Cardiac fibroblast (primary cell): ENCODE data around the gene PEX16.

Experiments used
- DNase-seq, 2 donors: peaks; one replicate each; pipeline versions ENCODE4 v3.0.0 to v3.0.0-alpha.2; 2010; ENCODE audit warnings: low read depth in 2 of 2
- H3K4me3 ChIP-seq, 2 donors: replicated peaks in 1 of 2; 1 replicate in 1 of 2; 2 replicates in 1 of 2; pipeline ENCODE4 v1.5.1; 2011; ENCODE audit warnings: low read depth in 2 of 2, low read length in 2 of 2, mild to moderate bottlenecking in 2 of 2, moderate library complexity in 1 of 2
- TF ChIP-seq, protein P1 (sequence below): IDR thresholded peaks from one replicate; pipeline ENCODE4 v1.5.1; 2011; ENCODE audit warnings: low read depth, mild to moderate bottlenecking, low read length, inconsistent platforms

PEX16 gene

DNA sequence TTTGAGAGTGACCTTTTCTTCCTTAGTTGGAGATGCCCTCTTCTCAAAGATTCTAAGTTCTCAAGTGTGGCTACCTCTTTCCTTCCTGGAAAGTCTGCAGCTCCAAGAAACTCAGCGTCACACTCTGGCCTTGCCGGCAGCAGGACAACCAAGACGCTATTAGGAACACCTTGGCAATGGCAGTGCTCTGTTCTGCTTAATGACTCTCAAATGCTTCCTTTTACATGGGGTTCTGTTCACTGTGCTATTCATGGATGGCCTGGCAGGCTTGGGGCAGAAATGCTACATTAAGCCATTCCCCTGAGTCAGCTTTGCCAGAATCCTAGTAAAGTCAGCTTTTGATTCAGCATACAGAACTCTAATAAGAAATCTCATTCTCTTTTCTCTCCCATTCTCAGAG is 30.7 kb upstream of the PEX16 start:
- TF ChIP-seq, protein P1, sequence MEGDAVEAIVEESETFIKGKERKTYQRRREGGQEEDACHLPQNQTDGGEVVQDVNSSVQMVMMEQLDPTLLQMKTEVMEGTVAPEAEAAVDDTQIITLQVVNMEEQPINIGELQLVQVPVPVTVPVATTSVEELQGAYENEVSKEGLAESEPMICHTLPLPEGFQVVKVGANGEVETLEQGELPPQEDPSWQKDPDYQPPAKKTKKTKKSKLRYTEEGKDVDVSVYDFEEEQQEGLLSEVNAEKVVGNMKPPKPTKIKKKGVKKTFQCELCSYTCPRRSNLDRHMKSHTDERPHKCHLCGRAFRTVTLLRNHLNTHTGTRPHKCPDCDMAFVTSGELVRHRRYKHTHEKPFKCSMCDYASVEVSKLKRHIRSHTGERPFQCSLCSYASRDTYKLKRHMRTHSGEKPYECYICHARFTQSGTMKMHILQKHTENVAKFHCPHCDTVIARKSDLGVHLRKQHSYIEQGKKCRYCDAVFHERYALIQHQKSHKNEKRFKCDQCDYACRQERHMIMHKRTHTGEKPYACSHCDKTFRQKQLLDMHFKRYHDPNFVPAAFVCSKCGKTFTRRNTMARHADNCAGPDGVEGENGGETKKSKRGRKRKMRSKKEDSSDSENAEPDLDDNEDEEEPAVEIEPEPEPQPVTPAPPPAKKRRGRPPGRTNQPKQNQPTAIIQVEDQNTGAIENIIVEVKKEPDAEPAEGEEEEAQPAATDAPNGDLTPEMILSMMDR = no peak
- DNase-seq = no peak
- H3K4me3 ChIP-seq = no peak overlapping the region

GRCh38 chr11:45947885-45948284 is 30.2 kb upstream of the PEX16 start:
- H3K4me3 ChIP-seq = no peak overlapping the region
- TF ChIP-seq, protein P1 = no peak
- no peak for DNase-seq

- TF ChIP-seq, protein P1 = no peak
- no peak overlapping the region for H3K4me3 ChIP-seq
- DNase-seq = no peak
Measured at GRCh38 chr11:45945397-45945999, 27.8 kb upstream of the PEX16 start.

- H3K4me3 ChIP-seq = no peak overlapping the region
- TF ChIP-seq, protein P1 = no peak
- DNase-seq = no peak
Measured at GRCh38 chr11:45942381-45942780, 24.7 kb upstream of the PEX16 start.

GRCh38 chr11:45941285-45941684 is 23.6 kb upstream of the PEX16 start:
- no peak overlapping the region for H3K4me3 ChIP-seq
- DNase-seq = no peak
- TF ChIP-seq, protein P1 = no peak

DNA sequence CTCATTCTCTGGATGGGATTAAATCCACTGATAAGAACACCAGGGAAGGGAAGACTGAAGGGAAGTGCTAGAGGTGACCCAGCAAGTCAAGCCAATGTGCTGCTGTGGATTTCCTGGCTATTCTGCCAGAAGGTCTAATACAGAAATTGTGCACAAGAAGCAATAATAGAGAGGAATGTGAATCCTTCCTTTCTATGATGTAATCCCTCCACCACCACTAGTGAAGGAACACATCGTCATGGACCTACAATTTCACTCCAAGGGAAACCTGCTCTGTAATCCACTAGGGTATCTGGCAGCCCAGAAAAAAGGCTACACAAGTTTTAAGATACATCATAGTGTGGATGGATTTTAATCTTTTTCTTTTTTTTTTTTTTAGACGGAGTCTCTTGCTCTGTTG is 22.2 kb upstream of the PEX16 start:
- H3K4me3 ChIP-seq = no peak overlapping the region
- TF ChIP-seq, protein P1 = no peak
- DNase-seq = no peak

DNA sequence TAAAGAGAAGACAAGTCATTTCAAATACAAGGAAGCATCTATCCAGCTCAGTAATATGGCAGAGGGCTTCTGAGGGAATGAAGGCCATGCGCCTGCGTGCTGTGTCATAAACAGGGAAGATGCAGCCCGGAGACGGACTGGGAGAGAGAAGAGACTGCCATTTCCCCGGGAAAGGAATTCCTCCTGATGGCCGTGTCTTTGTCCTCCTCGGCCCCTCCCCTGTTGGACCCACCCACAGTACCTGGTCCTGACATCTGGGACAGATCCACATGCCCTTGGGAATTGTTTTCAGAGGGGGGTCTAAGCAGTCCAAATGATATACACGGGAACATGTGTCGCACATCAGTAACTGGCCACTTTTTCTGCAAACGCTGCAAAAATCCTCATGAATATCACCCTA is 20.2 kb upstream of the PEX16 start:
- H3K4me3 ChIP-seq = no peak overlapping the region
- TF ChIP-seq, protein P1 = no peak
- no peak for DNase-seq
